AG09309 (cell line): ENCODE measurements around the gene GPR39.
A peak's percentile ranks its signal among the peaks of the same experiment; 100 is the strongest.

Experiments used
- DNase-seq: peaks from one replicate; pipeline ENCODE4 v3.0.0-alpha.2; 2010; ENCODE audit warnings: low read depth
- H3K4me3 ChIP-seq: 2 replicates; pipeline ENCODE4 v1.5.1; 2011; ENCODE audit warnings: mild to moderate bottlenecking, low read depth, low read length, moderate library complexity; ENCODE audit not compliant: control insufficient read depth
- TF ChIP-seq, protein P1 (sequence below): IDR thresholded peaks from 2 replicates; pipeline ENCODE4 v1.5.1; 2011; ENCODE audit warnings: mild to moderate bottlenecking, low read depth, low read length, inconsistent platforms; ENCODE audit not compliant: insufficient read depth, control insufficient read depth; ENCODE audit errors: missing control alignments

Gene GPR39

DNA sequence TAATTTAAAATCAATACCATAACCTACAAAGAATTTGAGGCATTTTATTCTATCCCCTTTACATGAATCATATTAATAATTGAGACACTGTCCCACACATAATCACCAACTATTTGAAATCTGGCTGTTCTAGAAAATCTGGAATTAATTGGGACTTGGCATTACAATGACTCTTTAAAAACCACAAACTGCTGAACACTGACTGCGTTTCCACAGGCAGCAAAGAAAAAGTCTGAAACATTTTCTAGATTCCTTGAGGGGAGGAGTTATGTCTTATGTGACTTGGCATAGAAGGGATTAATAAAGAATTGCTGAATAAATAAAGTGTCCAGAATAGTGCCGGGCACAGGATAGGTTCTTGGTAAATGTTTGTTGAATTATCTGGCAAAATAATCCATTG, 61.4 kb downstream of the GPR39 start:
- DNase-seq, result peak; percentile 67
- TF ChIP-seq, protein P1, sequence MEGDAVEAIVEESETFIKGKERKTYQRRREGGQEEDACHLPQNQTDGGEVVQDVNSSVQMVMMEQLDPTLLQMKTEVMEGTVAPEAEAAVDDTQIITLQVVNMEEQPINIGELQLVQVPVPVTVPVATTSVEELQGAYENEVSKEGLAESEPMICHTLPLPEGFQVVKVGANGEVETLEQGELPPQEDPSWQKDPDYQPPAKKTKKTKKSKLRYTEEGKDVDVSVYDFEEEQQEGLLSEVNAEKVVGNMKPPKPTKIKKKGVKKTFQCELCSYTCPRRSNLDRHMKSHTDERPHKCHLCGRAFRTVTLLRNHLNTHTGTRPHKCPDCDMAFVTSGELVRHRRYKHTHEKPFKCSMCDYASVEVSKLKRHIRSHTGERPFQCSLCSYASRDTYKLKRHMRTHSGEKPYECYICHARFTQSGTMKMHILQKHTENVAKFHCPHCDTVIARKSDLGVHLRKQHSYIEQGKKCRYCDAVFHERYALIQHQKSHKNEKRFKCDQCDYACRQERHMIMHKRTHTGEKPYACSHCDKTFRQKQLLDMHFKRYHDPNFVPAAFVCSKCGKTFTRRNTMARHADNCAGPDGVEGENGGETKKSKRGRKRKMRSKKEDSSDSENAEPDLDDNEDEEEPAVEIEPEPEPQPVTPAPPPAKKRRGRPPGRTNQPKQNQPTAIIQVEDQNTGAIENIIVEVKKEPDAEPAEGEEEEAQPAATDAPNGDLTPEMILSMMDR, result no peak
- H3K4me3 ChIP-seq, result no peak overlapping the region

DNA sequence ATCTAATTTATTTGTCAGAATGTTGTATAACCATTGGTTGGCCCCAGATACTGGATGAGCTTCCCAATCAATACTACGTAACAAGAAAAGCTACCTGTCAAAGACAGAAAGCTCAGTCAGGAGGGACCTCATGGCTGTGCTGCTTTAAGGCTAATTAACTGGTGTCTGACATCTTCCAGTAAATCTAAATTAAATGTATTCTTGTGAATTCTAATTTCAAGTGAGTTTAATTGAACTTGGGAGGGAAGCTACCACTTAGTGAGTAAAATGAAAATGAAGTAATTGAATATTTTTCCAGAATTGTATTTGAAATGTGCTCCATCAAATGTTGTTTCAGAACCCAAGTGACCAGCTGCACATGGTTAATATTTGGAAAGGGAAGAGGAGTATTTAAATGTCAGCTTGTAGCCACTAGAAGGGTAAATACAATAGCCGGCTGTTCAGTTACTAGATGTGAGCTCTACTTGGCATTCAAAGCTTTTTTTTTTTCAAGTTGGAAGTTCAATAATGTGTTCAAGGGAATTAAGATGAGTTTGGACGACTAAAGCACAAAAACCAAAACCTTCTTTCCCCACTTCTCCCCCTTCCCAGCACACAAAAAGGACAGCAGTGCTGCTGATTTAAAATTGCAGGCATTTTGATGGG, 62.0 kb downstream of the GPR39 start:
- TF ChIP-seq, protein P1, result no peak
- DNase-seq, result no peak
- H3K4me3 ChIP-seq, result no peak overlapping the region

DNA sequence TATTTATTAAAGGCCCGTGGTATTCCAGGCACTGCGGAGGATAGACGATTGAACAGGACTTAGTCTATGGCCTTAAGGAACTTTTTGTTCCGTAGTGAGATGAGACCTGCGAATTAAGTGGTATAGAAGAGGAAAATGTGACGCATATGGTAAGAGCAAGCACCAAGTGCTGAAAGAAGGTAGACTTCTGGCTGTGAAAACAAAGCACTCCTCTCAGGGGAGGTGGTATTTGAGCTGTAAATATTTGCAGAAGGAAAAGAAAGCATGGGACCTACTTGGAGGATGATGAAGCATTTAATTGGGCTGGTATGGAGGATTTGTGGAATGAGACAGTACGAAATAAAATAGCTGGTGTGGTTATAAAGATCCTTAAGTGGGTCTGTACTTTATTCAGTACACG, 62.5 kb downstream of the GPR39 start:
- H3K4me3 ChIP-seq, result no peak overlapping the region
- DNase-seq, result no peak
- TF ChIP-seq, protein P1, result no peak

DNA sequence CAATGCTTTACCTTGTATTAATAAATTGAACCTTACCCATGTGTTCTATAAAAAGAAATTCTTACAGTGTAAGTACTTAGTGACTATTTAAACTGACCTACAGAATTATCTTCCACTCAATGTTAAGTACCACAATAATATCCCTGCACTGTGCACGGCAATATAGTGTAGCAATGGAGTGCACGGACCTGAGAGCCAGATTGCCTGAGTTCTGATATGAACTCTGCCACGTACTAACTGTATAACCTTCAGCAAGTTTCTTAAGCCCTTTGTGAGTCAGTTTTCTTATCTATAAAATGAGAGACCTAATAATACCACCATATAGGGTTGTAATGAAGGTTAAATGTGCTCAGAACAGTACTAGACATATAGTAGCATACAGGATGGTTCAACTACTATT, 66.2 kb downstream of the GPR39 start:
- no peak for DNase-seq
- H3K4me3 ChIP-seq, result no peak overlapping the region
- TF ChIP-seq, protein P1, result no peak

DNA sequence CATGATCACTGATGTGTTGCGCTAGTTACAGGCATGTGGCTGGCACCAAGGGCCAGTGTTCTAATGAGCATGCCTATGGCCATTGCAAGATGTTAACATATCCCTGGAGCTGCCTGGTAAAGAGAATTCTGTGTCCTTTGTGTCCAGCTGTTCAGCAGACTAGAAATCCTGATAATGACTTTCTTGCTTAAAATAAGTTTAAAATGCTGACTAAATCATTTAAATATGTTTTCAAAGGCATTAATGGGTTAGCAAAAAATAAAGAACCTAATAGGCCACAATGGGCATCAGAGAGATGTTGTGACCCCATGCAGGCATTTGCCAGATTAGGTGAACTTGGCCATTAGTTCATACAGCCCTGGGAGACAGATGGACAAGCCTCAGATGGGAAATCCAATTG, 67.5 kb downstream of the GPR39 start:
- no peak for DNase-seq

DNA sequence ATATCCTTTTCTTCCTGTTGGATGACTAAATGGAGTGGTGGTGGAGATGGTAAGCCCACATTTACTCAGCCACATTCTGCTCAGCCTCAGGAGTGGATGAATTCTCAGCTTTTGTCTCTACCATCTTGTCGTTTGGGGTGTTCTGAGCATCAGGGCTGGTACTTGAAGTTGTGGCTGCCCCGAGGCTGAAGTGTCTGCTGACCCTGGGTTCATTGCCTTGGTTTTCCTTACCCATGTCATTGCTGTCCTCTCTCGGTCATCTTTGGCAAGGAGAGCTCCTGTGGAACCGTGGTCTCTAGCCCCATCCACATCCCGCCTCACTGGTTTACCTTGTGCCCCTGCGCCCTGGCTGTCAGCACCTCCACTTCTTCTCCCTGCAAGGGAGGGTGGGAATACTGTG, 71.9 kb downstream of the GPR39 start:
- DNase-seq, result no peak
- TF ChIP-seq, protein P1, result no peak
- H3K4me3 ChIP-seq, result no peak overlapping the region

More for the DNA sequence above, 67.5 kb downstream of the GPR39 start:
- H3K4me3 ChIP-seq, result no peak overlapping the region
- TF ChIP-seq, protein P1, result no peak
